ENCODE measurements around the gene C1S. TPM values are rescaled to one million over a fixed set of nuclear protein-coding genes. Genes with fewer than 3 reads are reported as not detected.

The C1S gene
- total RNA-seq, 2 donors from 2014 or later = 35.8 to 97.2 TPM

- TF ChIP-seq CTCF (IDR thresholded peaks at IDR 0.05) = no peak
Measured at GRCh38 chr12:7099290-7099996, 38.9 kb downstream of the C1S start.

DNA sequence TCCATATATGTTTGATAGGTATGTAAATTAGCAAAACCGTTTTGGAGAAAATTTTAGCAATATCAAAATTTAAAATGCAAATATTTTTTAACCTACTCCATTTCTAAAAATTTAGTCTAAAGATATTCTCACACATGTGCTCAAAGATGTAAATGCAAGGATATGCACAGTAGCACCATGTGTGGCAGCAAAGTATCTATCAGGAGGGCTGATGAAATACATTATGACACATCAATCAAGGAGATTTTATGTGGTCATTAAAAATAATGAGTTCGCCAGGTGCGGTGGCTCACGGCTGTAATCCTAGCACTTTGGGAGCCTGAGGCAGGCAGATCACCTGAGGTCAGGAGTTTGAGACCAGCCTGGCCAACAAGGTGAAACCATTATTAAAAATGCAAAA lies 39.7 kb downstream of the C1S start:
- no peaks in the 10 kb centered on the region for H3K27me3 ChIP-seq
- no peak overlapping the region for H3K27ac ChIP-seq
- intact Hi-C loops (cut with DNase I) = no loop called here
- TF ChIP-seq CTCF (IDR thresholded peaks at IDR 0.05) = no peak
- H3K4me1 ChIP-seq = no peaks in the 10 kb centered on the region
- DNase-seq = no peak
- H3K4me3 ChIP-seq = no peak overlapping the region
- peaks cover 3% of the 10 kb centered on the region for H3K36me3 ChIP-seq
- no peak overlapping the region for H3K9ac ChIP-seq (ENCODE audit: low read depth in 2 of 2, low read length in 2 of 2)
- no peaks in the 10 kb centered on the region for H3K9me3 ChIP-seq

More at GRCh38 chr12:7099290-7099996, 38.9 kb downstream of the C1S start:
- no peaks in the 10 kb centered on the region for H3K36me3 ChIP-seq
- no peaks in the 10 kb centered on the region for H3K4me1 ChIP-seq
- no peaks in the 10 kb centered on the region for H3K27me3 ChIP-seq
- no peaks in the 10 kb centered on the region for H3K9me3 ChIP-seq
- no peak for DNase-seq
- no peak overlapping the region for H3K4me3 ChIP-seq
- no peak overlapping the region for H3K9ac ChIP-seq (ENCODE audit: low read depth in 2 of 2, low read length in 2 of 2)
- intact Hi-C loops (cut with DNase I) = no loop called here
- H3K27ac ChIP-seq = no peak overlapping the region

DNA sequence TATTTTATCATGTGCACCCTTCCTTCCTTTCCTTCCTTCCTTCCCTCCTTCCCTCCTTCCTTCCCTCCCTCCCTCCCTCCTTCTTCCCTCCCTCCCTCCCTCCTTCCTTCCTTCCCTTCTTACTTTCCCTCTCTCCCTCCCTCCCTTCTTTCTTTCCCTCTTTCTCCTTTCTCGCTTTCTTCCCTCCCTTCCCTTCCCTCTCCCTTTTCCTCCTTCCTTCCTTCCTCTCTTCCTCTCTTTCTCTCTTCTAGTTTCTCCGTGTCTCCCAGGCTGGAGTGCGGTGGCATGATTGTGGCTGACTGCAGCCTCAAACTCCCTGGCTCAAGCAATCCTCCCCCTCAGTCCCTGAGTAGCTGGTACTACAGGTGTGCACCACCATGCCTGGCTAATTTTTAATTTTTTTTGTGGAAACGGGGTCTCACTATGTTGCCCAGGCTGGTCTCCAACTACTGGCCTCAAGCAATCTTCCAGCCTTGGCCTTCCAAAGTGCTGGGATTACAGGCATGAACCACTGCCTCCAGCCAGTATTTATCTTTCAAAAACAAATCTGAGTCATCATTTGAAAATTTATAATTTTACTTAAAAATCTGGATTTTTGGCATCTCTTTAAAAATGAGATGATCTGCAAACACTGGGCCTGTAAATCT lies 40.7 kb downstream of the C1S start:
- intact Hi-C loops (cut with DNase I) = no loop called here
- Histone ChIP-seq H3K36me3 (peaks cover 3% of the 10 kb centered on the region), H3K4me1 (no peaks in the 10 kb centered on the region), H3K9ac (ENCODE audit: low read depth in 2 of 2, low read length in 2 of 2) (no peak overlapping the region), H3K9me3 (no peaks in the 10 kb centered on the region), H3K4me3 (no peak overlapping the region), H3K27ac (no peak overlapping the region), H3K27me3 (no peaks in the 10 kb centered on the region)
- no peak for TF ChIP-seq CTCF (IDR thresholded peaks at IDR 0.05)
- no peak for DNase-seq

- H3K9me3 ChIP-seq = no peaks in the 10 kb centered on the region
- no peak overlapping the region for H3K4me3 ChIP-seq
- H3K4me1 ChIP-seq = no peaks in the 10 kb centered on the region
- intact Hi-C loops (cut with DNase I) = no loop called here
- H3K27me3 ChIP-seq = no peaks in the 10 kb centered on the region
- H3K27ac ChIP-seq = no peak overlapping the region
- H3K9ac ChIP-seq (ENCODE audit: low read depth in 2 of 2, low read length in 2 of 2) = no peak overlapping the region
- no peak for TF ChIP-seq CTCF (IDR thresholded peaks at IDR 0.05)
- H3K36me3 ChIP-seq = peaks cover 3% of the 10 kb centered on the region
- DNase-seq = no peak
Measured at GRCh38 chr12:7101694-7102131, 41.2 kb downstream of the C1S start.

- H3K9ac ChIP-seq (ENCODE audit: low read depth in 2 of 2, low read length in 2 of 2) = no peak overlapping the region
- no peak overlapping the region for H3K4me3 ChIP-seq
- H3K27ac ChIP-seq = no peak overlapping the region
- peaks cover 3% of the 10 kb centered on the region for H3K36me3 ChIP-seq
- no peak for DNase-seq
- intact Hi-C loops (cut with DNase I) = no loop called here
- TF ChIP-seq CTCF (IDR thresholded peaks at IDR 0.05) = no peak
- H3K27me3 ChIP-seq = no peaks in the 10 kb centered on the region
- no peaks in the 10 kb centered on the region for H3K9me3 ChIP-seq
- no peaks in the 10 kb centered on the region for H3K4me1 ChIP-seq
Measured at GRCh38 chr12:7102582-7102981, 42.1 kb downstream of the C1S start.

Measured in colonic mucosa (tissue), 4 donors.